ENCODE data around the gene L3MBTL3.

DNA sequence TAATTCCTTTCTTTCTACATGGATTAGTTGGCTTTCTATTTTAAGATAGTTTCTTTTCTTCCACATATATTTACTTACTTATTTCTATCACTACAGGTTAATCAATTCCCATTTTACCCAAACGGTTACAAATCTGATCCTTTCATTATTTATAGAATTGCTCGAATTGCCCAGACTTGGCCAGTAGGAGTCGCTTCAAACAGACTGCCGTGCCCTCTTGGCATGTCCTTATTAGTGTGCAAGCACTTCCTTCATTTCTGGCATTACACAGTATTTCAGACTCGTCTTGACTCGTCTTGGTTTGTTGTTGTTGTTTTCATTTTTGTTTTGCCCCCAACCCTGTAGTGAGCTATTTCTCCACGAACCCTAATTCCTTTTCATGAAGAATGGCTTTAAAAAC is 129.8 kb downstream of the L3MBTL3 start:
- TF ChIP-seq, protein P1, sequence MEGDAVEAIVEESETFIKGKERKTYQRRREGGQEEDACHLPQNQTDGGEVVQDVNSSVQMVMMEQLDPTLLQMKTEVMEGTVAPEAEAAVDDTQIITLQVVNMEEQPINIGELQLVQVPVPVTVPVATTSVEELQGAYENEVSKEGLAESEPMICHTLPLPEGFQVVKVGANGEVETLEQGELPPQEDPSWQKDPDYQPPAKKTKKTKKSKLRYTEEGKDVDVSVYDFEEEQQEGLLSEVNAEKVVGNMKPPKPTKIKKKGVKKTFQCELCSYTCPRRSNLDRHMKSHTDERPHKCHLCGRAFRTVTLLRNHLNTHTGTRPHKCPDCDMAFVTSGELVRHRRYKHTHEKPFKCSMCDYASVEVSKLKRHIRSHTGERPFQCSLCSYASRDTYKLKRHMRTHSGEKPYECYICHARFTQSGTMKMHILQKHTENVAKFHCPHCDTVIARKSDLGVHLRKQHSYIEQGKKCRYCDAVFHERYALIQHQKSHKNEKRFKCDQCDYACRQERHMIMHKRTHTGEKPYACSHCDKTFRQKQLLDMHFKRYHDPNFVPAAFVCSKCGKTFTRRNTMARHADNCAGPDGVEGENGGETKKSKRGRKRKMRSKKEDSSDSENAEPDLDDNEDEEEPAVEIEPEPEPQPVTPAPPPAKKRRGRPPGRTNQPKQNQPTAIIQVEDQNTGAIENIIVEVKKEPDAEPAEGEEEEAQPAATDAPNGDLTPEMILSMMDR (IDR thresholded peaks at IDR 0.05; ENCODE audit: poor library complexity, severe bottlenecking), result no peak
- TF ChIP-seq MXI1 (conservative IDR thresholded peaks at IDR 0.05; ENCODE audit: poor library complexity, severe bottlenecking) (no peak), RAD21 (conservative IDR thresholded peaks at IDR 0.05) (no peak), EZH2 (IDR thresholded peaks at IDR 0.05; ENCODE audit: borderline replicate concordance, insufficient read depth, low read length, poor library complexity, severe bottlenecking) (no peak), TAF1 (IDR thresholded peaks at IDR 0.05; ENCODE audit: low read depth) (no peak)
- TF ChIP-seq, protein P2, sequence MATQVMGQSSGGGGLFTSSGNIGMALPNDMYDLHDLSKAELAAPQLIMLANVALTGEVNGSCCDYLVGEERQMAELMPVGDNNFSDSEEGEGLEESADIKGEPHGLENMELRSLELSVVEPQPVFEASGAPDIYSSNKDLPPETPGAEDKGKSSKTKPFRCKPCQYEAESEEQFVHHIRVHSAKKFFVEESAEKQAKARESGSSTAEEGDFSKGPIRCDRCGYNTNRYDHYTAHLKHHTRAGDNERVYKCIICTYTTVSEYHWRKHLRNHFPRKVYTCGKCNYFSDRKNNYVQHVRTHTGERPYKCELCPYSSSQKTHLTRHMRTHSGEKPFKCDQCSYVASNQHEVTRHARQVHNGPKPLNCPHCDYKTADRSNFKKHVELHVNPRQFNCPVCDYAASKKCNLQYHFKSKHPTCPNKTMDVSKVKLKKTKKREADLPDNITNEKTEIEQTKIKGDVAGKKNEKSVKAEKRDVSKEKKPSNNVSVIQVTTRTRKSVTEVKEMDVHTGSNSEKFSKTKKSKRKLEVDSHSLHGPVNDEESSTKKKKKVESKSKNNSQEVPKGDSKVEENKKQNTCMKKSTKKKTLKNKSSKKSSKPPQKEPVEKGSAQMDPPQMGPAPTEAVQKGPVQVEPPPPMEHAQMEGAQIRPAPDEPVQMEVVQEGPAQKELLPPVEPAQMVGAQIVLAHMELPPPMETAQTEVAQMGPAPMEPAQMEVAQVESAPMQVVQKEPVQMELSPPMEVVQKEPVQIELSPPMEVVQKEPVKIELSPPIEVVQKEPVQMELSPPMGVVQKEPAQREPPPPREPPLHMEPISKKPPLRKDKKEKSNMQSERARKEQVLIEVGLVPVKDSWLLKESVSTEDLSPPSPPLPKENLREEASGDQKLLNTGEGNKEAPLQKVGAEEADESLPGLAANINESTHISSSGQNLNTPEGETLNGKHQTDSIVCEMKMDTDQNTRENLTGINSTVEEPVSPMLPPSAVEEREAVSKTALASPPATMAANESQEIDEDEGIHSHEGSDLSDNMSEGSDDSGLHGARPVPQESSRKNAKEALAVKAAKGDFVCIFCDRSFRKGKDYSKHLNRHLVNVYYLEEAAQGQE (IDR thresholded peaks at IDR 0.05; ENCODE audit: borderline replicate concordance), result no peak

Data from neural cell (in vitro differentiated cells).